ENCODE results near the gene TMCC2.

The TMCC2 gene

GRCh38 chr1:205199090-205199930, 28.4 kb upstream of the TMCC2 start:
- peak; percentile 12 for TF ChIP-seq CTCF (IDR thresholded peaks at IDR 0.05; ENCODE audit: control extremely low read depth, extremely low read depth, low read depth, missing control alignments)
- ChIA-PET CTCF (interaction anchor here (0.7 to 4.5 kb wide), 9 partner anchors 9 to 113 kb away, joined by 3 to 20 read pairs (median 3); no protein-coding TSS in a partner anchor), POLR2A (interaction anchor here (0.6 kb wide), 1 partner anchor 215 kb away, joined by 3 read pairs; no protein-coding TSS in a partner anchor)
- no peak for DNase-seq (ENCODE audit: extremely low spot score)

GRCh38 chr1:205199931-205200299, 27.8 kb upstream of the TMCC2 start:
- no peak for TF ChIP-seq CTCF (IDR thresholded peaks at IDR 0.05; ENCODE audit: control extremely low read depth, extremely low read depth, low read depth, missing control alignments)
- no peak for DNase-seq (ENCODE audit: extremely low spot score)
- POLR2A ChIA-PET = no interaction called here
- CTCF ChIA-PET = interaction anchor here (1.3 to 4.5 kb wide), 6 partner anchors 10 to 56 kb away, joined by 3 to 20 read pairs (median 6); no protein-coding TSS in a partner anchor

DNA sequence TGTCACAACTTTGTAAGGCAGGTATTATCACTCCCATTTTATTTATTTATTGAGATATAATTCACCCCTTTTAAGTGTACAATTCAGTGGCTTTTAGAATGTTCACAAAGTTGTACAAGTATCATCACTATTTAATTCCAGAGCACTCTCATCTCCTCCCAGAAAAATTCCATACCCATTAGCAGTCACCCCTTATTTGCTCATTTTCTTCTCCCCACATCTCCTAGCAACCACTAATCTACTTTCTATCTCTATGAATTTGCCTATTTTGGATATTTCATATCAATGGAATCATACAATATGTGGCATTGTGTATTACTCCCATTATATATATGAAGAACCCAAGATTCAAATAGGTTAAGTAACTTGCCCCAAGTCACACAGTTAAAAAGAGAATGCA, 23.2 kb upstream of the TMCC2 start:
- CTCF ChIA-PET = interaction anchor here (0.6 to 1.9 kb wide), 3 partner anchors 12 to 83 kb away, joined by 3 to 6 read pairs (median 3); partner anchors contain the start of gene RBBP5
- DNase-seq (ENCODE audit: extremely low spot score) = no peak
- POLR2A ChIA-PET = no interaction called here
- TF ChIP-seq CTCF (IDR thresholded peaks at IDR 0.05; ENCODE audit: control extremely low read depth, extremely low read depth, low read depth, missing control alignments) = no peak

- POLR2A ChIA-PET = no interaction called here
- CTCF ChIA-PET = interaction anchor here (0.8 to 1.9 kb wide), 4 partner anchors 10 to 83 kb away, joined by 3 to 6 read pairs (median 3); partner anchors contain the start of gene RBBP5
- no peak for DNase-seq (ENCODE audit: extremely low spot score)
- TF ChIP-seq CTCF (IDR thresholded peaks at IDR 0.05; ENCODE audit: control extremely low read depth, extremely low read depth, low read depth, missing control alignments) = no peak
Observed at GRCh38 chr1:205205055-205205454, 22.7 kb upstream of the TMCC2 start.

GRCh38 chr1:205208811-205209210, 18.9 kb upstream of the TMCC2 start:
- CTCF ChIA-PET = no interaction called here
- TF ChIP-seq CTCF (IDR thresholded peaks at IDR 0.05; ENCODE audit: control extremely low read depth, extremely low read depth, low read depth, missing control alignments) = no peak
- no peak for DNase-seq (ENCODE audit: extremely low spot score)
- POLR2A ChIA-PET = no interaction called here

DNA sequence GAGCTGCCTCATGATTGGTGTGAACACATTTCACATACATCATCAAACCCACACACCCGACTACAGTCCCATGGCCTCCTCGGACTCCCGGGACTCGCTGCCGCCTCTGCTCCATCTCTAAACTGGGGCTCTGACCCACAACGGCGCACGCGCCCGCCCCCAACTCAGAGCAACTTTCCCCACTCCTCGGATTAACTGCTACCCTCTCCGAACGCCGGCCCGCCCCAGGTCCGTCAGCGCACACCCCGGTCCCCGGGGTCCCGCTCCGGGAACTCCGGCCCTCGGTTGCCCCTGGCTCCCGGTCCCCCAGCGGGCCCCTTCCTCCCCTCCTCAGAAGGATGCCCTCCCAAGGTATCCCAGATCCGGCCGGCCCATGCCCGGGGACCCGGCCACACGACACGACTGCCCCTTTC, 17.0 kb upstream of the TMCC2 start:
- no peak for TF ChIP-seq CTCF (IDR thresholded peaks at IDR 0.05; ENCODE audit: control extremely low read depth, extremely low read depth, low read depth, missing control alignments)
- no peak for DNase-seq (ENCODE audit: extremely low spot score)
- ChIA-PET POLR2A (no interaction called here), CTCF (interaction anchor here (1.0 kb wide), 1 partner anchor 11 kb away, joined by 3 read pairs; no protein-coding TSS in a partner anchor)

All from GM10248 (cell line).